HG03520 (cell line): ENCODE results near the gene SMPD3.
"Not testable (repeated sequence)": the region's sequence is repeated elsewhere in the genome, so short reads cannot be mapped to it uniquely, and the experiment has no call there.

Experiments
- ATAC-seq: cut with Tn5 transposase; IDR thresholded peaks from one replicate; pipeline ENCODE4 v1.9.1; 2021; ENCODE audit warnings: mild to moderate bottlenecking, moderate library complexity; ENCODE audit not compliant: unreplicated experiment

Gene SMPD3

DNA sequence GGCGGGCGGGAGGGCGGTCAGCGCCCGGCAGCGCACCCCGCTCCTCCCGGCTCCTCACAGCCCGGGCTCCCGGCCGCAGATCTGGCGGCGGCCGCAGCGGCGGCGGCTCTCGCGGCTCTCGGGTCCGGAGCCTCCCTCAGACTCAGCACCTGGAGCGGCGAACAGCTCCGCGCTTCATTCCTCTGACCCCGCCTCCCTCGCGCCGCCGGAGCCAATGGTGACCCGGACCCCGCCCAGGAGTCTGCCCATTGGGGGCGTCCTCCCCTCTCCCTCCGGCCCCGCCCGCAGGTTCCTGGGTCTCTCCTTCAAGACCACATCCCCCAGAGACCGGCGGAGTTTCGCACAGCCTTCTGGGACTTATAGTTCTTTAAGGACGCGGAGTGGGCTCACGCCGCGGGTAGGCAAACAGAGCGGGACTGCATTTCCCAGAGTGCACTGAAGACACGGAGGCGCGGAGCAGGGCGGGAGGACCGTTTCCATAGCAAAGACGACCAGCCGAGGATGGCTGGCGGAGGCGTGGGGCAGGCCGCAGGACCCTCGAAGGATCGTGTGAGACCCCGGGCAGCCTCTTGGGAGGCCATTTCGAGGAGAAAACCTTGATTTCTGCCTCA, at the start of gene SMPD3:
TSS of gene SMPD3 (minus strand) at position 149 of the 611 bp plus-strand sequence. CDS start 76,327 bp downstream, outside the sequence.
- peak; percentile 84 for ATAC-seq

DNA sequence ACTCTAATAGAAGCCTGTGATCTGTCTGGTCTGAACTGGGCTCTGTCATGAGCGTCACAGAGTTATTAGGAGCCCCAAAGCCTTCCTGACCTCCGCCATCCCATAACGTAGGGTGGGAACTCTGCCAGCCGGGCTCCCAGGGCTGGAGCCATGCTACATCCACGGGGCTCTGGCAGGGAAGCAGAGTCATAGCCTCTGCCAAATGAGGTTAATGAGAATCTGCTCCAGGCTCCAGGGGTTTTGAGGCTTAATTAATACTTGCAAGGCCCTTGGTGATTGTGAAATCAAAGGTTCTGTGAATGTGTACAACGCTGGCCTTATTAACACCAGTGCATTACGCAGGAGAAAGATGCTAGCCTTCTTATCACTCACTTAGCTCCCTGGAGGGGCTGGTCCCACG, 48.4 kb upstream of the SMPD3 start:
- no peak for ATAC-seq

DNA sequence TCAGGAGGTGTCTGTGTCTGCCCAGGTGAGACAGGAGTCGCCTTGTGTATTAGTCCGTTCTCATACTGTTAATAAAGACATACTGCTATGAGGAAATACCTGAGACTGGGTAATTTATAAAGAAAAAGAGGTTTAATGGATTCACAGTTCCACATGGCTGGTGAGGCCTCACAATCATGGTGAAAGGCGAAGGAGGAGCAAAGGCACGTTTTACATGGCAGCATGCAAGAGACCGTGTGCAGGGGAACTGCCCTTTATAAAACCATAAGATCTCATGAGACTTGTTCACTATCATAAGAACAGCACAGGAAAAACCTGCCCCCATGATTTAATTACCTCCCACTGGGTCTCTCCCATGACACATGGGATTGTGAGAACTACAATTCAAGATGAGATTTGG, 46.0 kb upstream of the SMPD3 start:
- ATAC-seq, result not testable (repeated sequence)

DNA sequence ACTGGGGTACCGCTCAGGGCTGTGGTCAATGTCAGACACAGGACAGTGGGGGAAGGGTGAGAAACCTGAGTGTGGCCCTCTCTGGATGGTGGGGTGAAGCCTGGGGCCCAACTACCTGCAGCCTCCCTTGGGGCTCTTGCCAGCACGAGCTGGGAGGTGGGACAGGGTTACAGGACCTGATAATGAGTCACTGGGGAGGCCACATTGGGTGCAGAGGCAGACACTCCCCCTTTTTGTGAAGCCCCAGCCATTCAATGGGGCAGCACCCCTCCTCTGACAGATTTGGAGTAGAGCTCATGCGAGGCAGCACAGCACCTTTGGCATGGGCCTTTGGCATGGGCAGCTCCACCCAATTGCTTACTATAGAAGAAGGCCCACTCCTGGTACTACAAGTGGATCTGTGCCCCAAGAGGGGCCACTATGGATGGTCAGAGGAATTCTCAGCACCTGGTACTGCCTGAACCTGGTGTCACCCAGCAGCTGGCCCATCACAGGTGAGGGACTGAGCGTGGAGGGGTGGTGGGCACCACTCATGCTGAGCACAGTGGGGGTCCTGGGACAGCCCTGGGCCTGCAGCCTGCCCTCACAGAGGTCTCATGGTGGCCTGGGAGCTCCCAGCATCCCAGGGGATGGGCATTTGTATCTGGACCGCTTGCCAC, 45.2 kb upstream of the SMPD3 start:
- ATAC-seq, result no peak

DNA sequence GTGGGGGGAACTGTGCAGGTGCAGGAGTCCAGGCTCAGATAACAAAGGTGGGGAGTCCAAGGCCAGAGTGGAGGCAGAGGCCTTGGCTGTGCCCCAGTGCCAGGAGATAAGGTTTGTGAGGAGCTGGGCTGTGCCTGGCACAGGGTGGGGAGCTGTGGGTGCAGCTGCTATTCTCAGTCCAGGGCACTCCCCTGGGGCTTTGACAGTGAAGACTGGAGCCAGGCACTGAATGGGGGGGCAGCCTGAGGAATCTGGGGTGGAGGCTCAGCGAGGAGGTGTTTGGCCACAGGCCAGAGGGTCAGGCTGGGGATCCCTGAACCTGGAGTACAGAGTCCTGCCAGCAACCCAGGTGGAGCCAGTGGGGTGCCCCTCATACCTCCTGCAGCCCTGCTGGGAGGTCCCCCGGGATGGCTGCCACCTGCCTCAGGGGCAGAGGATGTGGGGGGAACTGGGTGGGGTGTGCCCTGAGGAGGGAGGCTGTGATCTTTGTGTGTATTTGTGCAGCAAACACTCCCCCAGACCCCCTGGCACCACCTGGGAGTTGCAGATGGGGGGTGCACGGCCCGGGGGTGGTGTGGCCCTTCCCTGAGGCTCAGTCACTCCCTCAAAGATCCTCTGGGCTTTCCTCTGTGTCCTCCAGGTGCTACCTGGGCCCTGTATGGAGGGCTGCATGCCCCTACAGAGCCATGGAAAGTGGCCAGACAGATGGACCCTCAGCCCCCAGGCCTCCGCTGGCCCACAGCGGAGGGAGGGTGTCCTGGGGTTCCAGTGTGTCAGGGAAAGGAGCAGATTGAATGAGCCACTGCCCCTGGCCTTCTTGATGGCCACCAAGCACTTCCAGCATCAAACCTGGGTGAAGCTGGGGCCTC, 44.5 kb upstream of the SMPD3 start:
- no peak for ATAC-seq

DNA sequence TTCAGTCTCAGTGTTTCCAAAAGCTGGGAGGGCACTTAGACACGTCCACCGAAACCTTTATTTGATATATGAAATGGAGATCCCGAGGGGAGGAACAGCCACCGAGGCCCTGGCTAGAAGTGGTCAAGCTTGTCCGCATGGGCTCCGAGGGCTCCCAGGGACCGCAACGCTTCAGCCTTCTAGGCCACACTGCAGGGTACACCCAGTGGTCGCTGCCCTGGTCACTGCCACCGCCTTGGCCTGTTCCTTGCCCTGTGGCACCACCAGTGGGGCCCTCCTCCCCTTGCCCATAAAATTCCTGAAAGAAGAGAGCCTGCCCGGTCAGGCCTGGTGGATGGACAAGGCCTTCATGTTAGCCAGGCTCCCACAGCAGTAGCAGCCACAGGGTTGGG, 43.8 kb upstream of the SMPD3 start:
- ATAC-seq, result no peak

DNA sequence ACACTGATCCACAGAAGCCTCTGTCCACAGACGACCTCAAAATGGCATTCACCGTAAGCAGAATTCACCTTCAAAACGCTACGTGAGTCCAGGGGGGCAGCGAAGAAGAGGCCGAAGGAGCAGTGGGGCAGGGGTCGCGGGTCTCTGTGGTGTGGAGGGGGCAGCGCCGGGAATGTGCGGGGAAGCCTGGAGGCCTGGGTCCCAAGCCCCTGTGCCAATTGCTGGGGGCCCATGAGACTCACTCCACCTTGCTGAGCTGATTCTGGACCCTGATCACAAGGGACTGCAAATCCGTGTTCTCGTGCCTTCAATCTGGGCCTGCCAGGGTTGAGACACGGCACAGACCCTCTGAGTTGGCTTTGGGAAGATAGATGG, 43.3 kb upstream of the SMPD3 start:
- no peak for ATAC-seq

DNA sequence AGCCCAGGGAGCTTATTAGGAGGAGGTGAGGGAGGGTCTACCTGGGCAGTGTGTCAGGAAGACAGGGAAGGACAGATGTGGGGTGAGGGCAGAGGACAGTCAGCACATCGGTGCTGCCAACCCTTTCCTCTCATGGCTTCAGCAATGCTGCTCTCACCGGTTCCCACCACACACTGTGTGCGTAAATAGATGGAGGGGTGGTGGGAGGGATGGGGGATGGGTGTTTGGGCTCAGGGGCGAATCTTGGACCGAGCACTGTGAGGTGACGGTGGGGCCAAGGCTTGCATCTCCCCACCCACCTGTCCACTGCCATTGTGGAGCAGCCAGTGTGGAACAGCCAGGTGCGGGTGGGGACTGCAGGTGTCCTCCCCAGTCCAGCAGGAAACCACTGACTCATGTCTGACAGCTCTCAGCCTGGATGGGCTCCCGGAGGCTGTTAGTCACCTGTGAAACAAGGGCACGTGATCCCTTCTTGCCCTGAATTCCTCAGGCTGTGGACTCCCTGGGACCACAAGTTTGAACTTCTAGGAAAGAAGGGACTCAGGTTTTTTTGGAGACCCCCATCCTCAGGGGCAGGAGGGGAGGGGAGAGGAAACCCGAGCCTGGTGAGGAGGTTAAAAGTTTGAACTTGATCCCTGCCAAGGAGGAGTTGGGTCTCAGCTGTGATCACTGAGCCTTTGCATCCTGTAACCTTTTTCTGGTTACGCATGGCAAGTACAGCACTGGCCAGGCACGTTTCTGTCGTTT, 42.7 kb upstream of the SMPD3 start:
- ATAC-seq, result no peak

DNA sequence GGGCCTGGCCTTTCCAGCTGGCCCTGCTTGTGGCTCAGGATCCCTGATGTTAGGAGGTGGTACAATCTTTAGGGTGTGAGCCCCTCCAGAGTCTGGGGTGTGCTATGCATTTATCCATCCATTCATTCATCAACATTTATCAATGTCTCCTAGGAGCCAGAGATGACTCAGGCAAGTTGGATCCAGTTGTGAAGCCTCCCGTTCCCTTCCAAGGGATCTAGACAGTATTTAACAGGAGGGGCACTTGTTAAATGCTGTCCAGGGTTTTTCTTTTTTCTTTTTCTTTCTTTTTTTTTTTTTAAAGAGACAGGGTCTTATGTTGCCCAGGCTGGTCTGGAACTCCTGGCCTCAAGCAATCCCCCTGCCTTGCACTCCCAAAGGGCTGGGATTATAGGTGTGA, 42.0 kb upstream of the SMPD3 start:
- ATAC-seq, result no peak

DNA sequence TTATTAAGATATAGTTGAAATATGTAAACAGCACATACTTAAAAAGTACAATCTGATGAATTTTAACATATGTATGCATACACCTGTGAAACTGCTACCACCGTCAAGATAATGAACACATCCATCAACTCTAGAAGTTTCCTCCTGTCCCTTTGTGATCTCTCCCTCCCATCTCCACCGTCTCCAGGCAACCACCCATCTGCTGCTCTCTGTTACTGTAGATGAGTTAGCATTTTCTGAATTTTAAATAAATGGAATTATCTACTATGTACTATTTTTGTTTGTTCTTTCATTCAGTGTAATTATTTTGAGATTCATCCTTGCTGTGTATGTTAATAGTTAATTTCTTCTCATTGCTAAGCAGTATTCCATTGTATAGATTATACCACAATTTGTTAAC, 40.2 kb upstream of the SMPD3 start:
- no peak for ATAC-seq

DNA sequence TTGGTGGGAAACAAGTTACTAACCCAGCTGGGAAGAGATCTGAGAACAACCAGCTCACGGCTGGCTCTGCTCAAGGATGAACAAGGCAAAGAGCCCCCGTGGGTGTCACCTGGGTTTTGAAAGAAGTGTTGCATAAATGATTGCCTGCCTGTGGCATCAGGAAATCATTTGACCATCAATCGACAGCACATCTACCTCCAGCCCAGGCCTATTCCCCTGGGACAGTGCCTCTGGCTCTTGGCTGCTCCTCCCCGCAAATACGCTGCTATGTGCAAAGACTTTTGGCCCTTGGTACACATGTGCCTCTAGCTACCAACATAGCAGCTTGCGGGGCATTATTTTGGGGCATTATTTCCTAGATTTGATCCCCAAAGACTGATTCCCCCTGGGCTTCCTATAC, 39.4 kb upstream of the SMPD3 start:
- no peak for ATAC-seq

DNA sequence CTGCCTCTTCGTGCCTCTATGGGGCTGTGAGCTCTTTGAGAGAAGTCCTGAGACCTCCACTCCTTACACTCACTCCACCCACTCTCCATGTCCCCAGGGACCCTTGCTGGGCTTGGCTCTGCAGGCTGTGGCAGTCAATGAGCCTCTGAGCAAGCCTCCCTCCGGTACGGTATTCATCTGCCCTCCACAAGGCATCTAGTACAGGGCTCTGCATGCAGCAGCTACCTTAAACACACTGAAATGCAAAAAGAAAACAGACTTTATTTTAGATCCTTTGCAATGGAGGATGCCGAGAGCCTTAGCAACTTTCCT, 38.9 kb upstream of the SMPD3 start:
- no peak for ATAC-seq

DNA sequence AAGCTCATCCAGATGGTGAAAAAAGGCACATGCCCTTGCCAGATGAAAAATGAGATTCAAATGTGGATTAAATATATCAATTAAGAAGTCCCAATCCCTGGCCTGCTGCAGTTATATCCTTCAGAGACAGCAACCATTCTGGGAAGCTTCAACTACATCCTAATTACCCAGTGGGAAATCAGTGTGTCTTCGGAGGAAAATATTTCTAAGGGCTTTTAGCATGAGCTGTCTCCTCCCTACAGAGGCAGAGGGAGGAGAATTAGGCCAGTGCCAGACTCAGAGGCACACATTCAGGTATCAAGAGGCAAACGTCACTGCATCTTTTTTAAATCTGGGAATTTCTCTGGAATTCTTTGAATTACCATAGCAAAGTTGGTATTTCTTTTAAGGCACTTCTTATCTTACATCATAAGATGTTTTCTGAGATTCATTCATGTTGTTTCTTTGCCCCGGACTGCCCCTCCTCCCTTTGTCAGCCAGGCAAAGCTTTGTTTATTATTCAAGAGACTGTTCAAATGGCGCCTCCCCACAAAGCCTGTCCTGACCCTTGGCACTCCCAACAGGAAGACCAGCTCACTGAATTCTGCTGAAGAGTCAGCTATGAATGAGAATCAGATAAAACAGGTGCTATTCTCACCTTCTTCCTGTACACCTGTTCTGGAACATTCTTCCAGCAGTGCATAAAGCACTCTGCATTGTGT, 38.3 kb upstream of the SMPD3 start:
- ATAC-seq, result no peak

DNA sequence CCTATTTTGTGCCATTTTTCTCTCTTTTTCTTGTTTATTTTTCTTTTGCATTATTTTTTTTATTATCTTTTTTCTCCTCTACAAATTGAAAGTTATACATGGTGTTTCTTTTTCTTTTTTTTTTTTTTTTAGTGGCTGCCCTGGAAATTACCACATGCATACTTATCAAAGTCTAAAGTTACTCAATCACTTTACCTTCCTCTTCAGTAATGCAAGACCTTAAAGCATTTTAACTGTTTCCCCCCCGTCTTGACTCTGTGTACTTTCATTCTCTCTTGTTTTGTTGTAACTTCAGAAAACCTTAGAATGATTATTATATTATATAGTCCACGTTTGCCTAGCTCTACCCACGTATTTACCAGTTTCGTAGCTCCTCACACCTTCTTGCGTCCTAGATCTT, 33.3 kb upstream of the SMPD3 start:
- no peak for ATAC-seq

DNA sequence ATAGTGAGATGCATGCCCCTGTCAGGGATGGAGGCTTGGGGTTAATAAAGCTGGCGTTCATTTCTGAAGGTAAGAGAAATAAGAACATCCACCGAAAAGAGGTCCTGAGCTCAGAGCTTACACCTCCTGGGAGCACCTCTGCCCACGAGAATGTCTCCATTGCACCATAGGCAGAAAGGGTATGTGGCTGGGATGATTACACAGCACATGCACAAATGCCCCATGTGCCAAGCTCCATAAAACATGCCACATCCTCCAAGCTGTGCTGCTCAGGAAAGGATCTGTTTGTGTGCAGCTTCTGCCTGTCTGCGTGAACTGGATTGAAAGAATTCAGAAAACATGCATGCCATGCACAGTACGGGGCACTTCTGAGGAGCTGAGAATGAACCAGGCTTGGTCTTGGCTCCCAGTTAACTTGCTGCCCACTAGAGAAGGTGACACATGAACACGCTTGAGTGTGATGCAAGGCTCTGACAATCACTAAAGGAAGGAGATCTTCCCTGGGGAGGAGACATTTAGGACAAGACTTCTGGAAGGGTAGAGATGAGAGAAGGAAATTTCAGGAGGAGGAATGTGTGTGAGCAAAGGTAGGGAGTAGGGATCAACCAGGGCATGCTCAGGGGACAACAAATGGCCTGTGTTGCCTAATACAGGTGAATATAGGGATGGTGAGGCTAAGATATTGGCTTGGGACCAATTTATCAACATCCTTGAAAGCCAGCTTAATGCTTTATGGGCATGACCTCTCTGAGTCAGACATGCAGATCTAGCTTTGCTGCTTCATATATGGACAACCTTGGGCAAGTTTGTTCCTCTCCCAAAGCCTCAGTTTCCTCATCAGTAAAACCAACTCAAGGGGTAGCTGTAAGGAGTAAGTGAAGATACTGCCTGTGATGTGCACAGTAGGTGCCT, 32.0 kb upstream of the SMPD3 start:
- ATAC-seq, result no peak

DNA sequence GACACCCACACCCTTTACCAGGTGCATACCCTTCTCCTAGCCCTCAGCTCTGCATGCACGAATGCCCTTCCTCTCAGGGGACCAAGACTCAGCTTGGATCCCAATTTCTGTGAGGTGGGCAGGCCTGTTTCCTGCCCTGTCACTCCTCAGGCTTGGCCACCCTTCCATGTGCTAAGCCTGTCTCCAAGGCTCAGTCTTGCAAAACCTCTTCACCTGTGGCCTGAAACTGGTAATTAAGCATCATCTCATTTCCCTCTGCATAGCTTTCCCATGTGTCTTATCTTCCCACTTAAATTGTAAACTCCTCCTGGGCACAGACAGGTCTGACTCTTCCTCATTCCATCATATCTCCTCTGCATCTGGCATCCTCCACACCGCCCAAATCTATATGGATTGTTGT, 31.0 kb upstream of the SMPD3 start:
- no peak for ATAC-seq

DNA sequence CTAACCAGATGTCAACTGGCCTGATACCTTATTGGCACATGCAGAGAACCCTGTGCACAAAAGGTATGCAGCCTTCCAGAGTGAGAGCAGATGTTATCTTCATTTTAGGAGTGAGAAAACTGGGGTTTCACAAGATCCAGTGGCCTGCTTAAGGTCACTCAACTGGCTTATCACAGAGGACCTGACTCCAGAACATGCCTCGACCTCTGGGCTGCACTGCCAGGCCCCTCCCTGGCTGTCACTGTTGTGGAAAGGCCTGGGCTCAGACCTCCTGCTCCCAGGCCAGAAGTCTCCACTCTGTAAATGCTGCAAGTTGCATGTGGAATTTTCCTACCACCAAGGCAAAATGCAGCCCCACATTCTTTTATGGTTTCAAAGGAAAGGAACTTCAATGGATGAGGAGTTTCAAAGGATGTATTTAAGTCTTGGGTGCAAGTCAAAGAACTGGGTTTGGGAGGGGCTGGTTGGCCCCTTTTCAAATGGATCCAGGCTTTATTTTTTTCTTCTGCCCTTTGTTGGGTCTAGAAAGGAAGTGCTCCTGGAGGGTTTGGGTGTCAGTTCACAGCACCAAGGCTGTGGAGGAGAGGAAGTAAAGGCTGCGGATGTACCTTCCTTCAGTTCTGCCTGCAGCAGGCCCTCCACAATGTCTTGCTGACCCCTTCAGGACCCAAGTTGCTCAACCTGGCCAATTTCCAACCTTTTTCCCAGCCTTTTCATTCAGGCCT, 30.4 kb upstream of the SMPD3 start:
- ATAC-seq, result no peak

DNA sequence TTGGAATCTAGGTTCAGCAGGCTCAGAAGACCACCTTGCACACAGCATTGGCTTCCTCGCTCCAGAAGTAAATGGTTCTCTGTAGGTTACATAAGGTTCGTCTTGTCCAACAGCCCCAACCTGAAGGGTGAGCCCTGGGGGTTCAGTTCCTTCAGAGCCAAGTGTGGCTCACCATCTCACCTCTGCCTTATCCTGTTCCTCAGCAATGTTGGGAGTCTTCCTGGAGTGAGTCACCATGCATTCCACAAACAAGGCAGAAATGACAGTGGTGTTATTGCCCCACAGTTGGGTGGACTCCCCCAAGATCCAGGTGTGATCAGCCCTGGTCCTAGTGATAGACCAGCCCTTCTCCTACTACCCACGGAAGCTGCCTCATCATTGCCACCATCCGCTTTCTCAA, 26.8 kb upstream of the SMPD3 start:
- no peak for ATAC-seq

DNA sequence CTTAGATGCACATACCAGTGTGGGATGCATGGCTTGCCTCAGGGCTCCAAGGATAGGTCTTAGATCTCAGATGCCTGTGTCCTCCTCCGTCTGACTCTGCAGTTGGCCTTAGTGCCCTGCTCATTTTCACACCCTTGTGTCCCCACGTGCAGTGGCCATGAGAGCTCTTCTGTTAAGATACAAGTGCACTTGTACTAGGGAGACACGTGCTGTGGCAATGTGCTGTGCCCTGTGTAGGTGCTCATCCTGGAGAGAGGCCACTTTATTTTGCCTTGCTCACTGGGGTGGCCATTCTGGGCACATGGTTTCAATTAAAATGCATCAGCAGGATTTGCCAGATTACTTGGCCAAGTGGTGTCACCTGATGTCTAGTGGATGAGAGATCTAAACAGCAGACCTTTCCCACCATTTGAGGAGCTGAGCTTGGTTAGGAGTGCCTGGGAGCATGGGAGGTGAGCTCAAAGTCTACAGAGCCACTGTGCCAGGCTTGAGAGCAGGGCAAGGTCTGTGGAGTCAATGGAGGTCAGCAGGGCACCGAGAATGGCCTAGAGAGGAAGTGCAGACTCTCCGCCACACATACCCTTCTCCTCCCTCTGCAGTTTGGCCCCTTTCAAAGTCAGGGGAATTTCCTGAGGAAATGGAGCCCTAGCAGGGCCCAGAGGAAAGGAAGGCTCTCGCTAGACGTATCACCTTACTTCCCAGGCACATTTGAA, 25.2 kb upstream of the SMPD3 start:
- no peak for ATAC-seq
